ENCODE measurements around the gene CD55. TPM values are rescaled to one million over a fixed set of nuclear protein-coding genes. Genes with fewer than 3 reads are reported as not detected.

The CD55 gene
- total RNA-seq, 2 experiments from 2014 or later = 100 to 102 TPM

DNA sequence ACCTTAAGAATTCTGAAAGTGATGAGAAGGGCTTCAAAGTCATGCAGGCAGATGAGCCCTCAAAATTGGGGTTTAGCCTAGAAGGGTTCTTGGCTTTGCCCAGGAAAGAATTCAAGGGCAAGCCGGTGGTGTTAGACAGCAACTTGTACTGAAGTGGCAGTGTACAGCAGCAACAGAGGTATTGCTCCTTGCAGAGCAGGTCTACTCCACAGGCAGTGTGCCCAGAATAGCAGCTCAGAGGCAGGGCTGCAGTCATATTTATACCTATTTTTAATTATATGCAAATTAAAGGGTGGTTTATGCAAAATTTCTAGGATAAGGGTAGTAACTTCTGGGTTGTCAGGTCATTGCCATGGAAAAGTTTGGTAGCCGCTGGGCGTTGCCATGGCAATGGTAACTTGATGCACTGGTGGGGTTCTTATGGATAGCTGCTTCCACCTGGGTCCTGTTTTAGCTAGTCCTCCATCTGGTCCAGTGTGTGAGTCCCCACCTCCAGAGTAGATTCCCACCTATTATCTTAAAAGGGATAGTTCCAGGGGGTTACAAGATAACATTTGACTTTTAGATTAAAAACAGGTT, 74.8 kb downstream of the CD55 start:
- H3K36me3 Mint-ChIP-seq (ENCODE audit: low read depth) = no peaks in the 10 kb centered on the region
- intact Hi-C loops (cut with micrococcal nuclease) = no loop called here
- DNase-seq (no peak), ATAC-seq (no peak)
- H3K4me3 Mint-ChIP-seq = no peak overlapping the region
- CTCF ChIA-PET = interaction anchor here (1.1 kb wide), 1 partner anchor 9 kb away, joined by 4 read pairs; no protein-coding TSS in a partner anchor
- H3K4me1 Mint-ChIP-seq (ENCODE audit: low read depth) = peaks cover 5% of the 10 kb centered on the region
- peaks cover 7% of the 10 kb centered on the region for H3K9me3 Mint-ChIP-seq
- TF ChIP-seq, protein P1, sequence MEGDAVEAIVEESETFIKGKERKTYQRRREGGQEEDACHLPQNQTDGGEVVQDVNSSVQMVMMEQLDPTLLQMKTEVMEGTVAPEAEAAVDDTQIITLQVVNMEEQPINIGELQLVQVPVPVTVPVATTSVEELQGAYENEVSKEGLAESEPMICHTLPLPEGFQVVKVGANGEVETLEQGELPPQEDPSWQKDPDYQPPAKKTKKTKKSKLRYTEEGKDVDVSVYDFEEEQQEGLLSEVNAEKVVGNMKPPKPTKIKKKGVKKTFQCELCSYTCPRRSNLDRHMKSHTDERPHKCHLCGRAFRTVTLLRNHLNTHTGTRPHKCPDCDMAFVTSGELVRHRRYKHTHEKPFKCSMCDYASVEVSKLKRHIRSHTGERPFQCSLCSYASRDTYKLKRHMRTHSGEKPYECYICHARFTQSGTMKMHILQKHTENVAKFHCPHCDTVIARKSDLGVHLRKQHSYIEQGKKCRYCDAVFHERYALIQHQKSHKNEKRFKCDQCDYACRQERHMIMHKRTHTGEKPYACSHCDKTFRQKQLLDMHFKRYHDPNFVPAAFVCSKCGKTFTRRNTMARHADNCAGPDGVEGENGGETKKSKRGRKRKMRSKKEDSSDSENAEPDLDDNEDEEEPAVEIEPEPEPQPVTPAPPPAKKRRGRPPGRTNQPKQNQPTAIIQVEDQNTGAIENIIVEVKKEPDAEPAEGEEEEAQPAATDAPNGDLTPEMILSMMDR (IDR thresholded peaks at IDR 0.05) = no peak
- no peaks in the 10 kb centered on the region for H3K27me3 Mint-ChIP-seq
- POLR2A ChIA-PET = interaction anchor here (1.4 kb wide), 1 partner anchor 74 kb away, joined by 3 read pairs; the partner anchor contains the start of gene CD55
- no peak overlapping the region for H3K27ac Mint-ChIP-seq

DNA sequence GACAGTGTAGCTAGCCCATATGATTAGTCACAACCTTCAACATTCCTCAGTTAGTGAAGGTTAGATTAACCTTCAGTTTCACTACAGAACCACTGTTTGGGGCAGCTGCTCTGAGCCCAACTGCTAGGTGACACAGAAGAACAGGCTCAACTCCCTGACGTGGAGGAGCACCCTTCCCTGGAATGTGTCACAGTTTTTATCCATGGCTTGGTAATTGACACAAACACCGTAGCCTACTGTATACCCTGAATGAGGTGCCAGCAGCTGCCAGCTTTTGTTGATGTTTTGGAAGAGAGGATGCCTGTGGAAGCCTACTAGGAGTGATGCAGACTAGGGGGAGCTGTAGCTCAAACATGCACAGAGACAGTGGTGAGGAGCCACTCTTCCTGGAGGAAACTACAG, 76.0 kb downstream of the CD55 start:
- Mint-ChIP-seq H3K27ac (no peak overlapping the region), H3K4me1 (ENCODE audit: low read depth) (peaks cover 5% of the 10 kb centered on the region), H3K36me3 (ENCODE audit: low read depth) (no peaks in the 10 kb centered on the region), H3K9me3 (peaks cover 5% of the 10 kb centered on the region), H3K4me3 (no peak overlapping the region), H3K27me3 (no peaks in the 10 kb centered on the region)
- CTCF ChIA-PET = no interaction called here
- POLR2A ChIA-PET = interaction anchor here (1.4 kb wide), 1 partner anchor 76 kb away, joined by 3 read pairs; the partner anchor contains the start of gene CD55
- DNase-seq (no peak), ATAC-seq (no peak)
- intact Hi-C loops (cut with micrococcal nuclease) = no loop called here
- TF ChIP-seq, protein P1 (IDR thresholded peaks at IDR 0.05) = no peak

DNA sequence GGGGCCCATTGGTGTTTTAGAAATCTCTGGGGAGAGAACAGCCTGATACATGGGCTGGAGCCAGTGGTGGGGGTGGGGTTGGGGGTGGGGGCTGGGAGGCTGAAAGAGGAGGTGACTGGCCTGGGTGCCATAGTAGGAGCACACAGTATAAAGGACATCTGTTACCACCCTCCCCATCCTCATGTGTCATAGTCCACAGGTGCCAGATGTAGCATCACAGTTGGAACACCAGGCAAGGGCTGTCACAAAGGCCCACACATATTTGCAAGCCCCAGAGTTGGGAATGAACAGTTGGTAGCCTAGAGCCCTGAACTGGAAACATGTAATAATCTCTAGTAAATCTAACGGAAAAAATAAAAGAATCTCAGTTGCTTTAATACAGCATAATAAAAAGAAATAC, 77.5 kb downstream of the CD55 start:
- TF ChIP-seq, protein P1 (IDR thresholded peaks at IDR 0.05) = no peak
- no peak for DNase-seq
- H3K4me1 Mint-ChIP-seq (ENCODE audit: low read depth) = peaks cover 5% of the 10 kb centered on the region
- no peaks in the 10 kb centered on the region for H3K36me3 Mint-ChIP-seq (ENCODE audit: low read depth)
- no peak overlapping the region for H3K27ac Mint-ChIP-seq
- intact Hi-C loops (cut with micrococcal nuclease) = no loop called here
- CTCF ChIA-PET = interaction anchor here (0.6 kb wide), 1 partner anchor 309 kb away, joined by 3 read pairs; no protein-coding TSS in a partner anchor
- no peak overlapping the region for H3K4me3 Mint-ChIP-seq
- POLR2A ChIA-PET = interaction anchor here (1.2 kb wide), 1 partner anchor 65 kb away, joined by 3 read pairs; no protein-coding TSS in a partner anchor
- no peak for ATAC-seq
- H3K9me3 Mint-ChIP-seq = peaks cover 5% of the 10 kb centered on the region
- no peaks in the 10 kb centered on the region for H3K27me3 Mint-ChIP-seq

DNA sequence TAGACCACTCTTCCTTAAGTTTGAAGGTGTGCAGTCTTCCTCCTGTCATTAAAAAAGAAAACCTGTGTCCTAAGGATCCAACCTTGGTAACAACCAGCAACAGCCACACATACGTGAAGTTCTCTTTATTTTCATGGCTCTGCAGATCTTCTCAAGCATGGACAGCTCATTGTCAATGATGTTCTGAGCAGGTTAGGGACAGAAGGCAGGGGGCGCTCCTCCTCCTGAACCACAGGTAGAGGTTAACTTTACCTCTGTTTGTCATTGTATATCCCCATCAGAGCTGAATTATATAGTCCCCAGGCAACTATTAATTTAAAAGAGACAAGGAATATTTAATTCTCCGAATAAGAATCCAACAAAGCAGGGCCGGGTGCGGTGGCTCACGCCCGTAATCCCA, 80.1 kb downstream of the CD55 start:
- Mint-ChIP-seq H3K9me3 (peaks cover 5% of the 10 kb centered on the region), H3K36me3 (ENCODE audit: low read depth) (no peaks in the 10 kb centered on the region), H3K27ac (no peak overlapping the region), H3K27me3 (peaks cover 3% of the 10 kb centered on the region), H3K4me1 (ENCODE audit: low read depth) (peaks cover 12% of the 10 kb centered on the region), H3K4me3 (no peak overlapping the region)
- ATAC-seq (no peak), DNase-seq (no peak)
- TF ChIP-seq, protein P1 (IDR thresholded peaks at IDR 0.05) = no peak
- intact Hi-C loops (cut with micrococcal nuclease) = loop anchor here (10.0 kb wide), 1 partner anchor 217 kb away; no protein-coding TSS in a partner anchor
- ChIA-PET POLR2A (interaction anchor here (0.6 to 0.7 kb wide), 2 partner anchors 76 to 323 kb away, joined by 3 read pairs; no protein-coding TSS in a partner anchor), CTCF (interaction anchor here (0.6 to 2.3 kb wide), 8 partner anchors 9 to 326 kb away, joined by 3 to 7 read pairs (median 3); partner anchors contain the start of gene C4BPB)

DNA sequence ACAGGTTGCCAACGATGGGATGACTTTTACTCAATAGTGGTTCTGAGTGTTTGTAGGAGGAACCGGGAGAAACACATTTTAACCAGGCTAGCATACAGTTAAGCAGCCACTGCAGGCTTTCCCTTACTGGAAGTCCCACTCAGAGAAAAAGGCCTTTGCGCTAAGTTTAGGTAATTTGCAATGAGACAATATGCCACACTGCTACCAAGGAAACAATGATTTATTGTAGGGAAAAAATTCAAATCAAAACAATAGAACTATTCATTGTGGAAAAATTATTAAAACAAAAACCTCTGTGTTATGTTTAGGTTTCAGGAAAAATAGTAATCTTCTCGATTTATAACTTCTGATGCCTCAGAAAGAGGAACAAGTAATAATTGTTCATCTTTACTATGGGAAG, 81.3 kb downstream of the CD55 start:
- intact Hi-C loops (cut with micrococcal nuclease) = loop anchor here (10.0 kb wide), 1 partner anchor 218 kb away; no protein-coding TSS in a partner anchor
- peaks cover 5% of the 10 kb centered on the region for H3K27me3 Mint-ChIP-seq
- H3K9me3 Mint-ChIP-seq = peaks cover 5% of the 10 kb centered on the region

More for the DNA sequence above, 81.3 kb downstream of the CD55 start:
- H3K4me3 Mint-ChIP-seq = no peak overlapping the region
- peaks cover 12% of the 10 kb centered on the region for H3K4me1 Mint-ChIP-seq (ENCODE audit: low read depth)
- no peaks in the 10 kb centered on the region for H3K36me3 Mint-ChIP-seq (ENCODE audit: low read depth)
- CTCF ChIA-PET = interaction anchor here (0.8 to 2.3 kb wide), 4 partner anchors 66 to 327 kb away, joined by 3 to 7 read pairs (median 4); partner anchors contain the start of gene C4BPB
- ATAC-seq = no peak
- no peak for DNase-seq
- TF ChIP-seq, protein P1 (IDR thresholded peaks at IDR 0.05) = no peak
- no peak overlapping the region for H3K27ac Mint-ChIP-seq
- POLR2A ChIA-PET = no interaction called here

Measured in activated CD8-positive, alpha-beta T cell treated with anti-CD3 and anti-CD28 coated beads for 36 hours (primary cell).